Measurements from ENCODE around the gene NRAP.

DNA sequence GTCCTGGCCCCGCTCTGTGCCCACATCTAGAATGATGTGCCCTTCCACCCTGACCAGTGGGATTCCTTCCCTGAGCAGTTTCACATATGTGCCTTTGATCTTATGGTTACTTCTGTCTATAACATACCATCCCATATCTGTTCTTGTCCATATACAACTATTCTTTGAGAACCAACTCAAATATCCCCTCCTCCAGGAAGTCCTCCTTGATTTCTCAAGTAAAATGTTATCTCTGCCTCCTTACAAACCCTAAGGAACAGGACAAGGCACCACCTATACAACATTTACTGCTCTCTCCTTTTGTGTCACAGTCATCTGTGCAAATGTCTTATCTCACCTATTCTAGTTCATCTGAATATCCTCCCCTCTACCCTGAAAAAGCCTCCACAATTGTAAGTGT, 82.7 kb downstream of the NRAP start:
- TF ChIP-seq FOXM1 (IDR thresholded peaks at IDR 0.05; ENCODE audit: borderline replicate concordance) (no peak), L3MBTL2 (conservative IDR thresholded peaks at IDR 0.05) (no peak), NFRKB (IDR thresholded peaks at IDR 0.05) (no peak), TARDBP (IDR thresholded peaks at IDR 0.05) (no peak), SUZ12 (IDR thresholded peaks at IDR 0.05) (no peak), ELF4 (IDR thresholded peaks at IDR 0.05) (no peak), BHLHE40 (IDR thresholded peaks at IDR 0.05; ENCODE audit: borderline replicate concordance) (no peak), ARNT (IDR thresholded peaks at IDR 0.05) (no peak), FOXK2 (IDR thresholded peaks at IDR 0.05) (no peak), ZNF384 (IDR thresholded peaks at IDR 0.05) (no peak)
